GM12878 (cell line): Measurements from ENCODE around the gene ATP5MK. TPM values are rescaled to one million over a fixed set of nuclear protein-coding genes. Genes with fewer than 3 reads are reported as not detected.

ENCODE experiments used
- ATAC-seq: fragments of 200-7000 bp; cut with Tn5 transposase; 3 replicates; pipeline ENCODE4 v1.9.1; 2020; ENCODE audit warnings: mild to moderate bottlenecking, moderate library complexity
- BruUV-seq: library from RNA; stranded (reverse); fragments of 400-500 nt; replicated peaks from 2 replicates; lab custom pipeline; 2021; lab: Mats Ljungman, UMichigan
- CTCF ChIA-PET: fragments of 300-600 bp; sonication (Branson Sonifier 250); formaldehyde crosslinking; extraction: SDS; loops from one replicate; lab custom pipeline; 2021; ENCODE audit warnings: inconsistent platforms; lab: Yijun Ruan, JAX
- POLR2A ChIA-PET: fragments of 350-600 bp; formaldehyde crosslinking; extraction: SDS; loops from one replicate; lab custom pipeline; 2021; ENCODE audit warnings: inconsistent platforms; lab: Charles Lee
- RAD21 ChIA-PET: fragments of 300-600 bp; sonication (Branson Sonifier 250); formaldehyde crosslinking; loops from one replicate; lab custom pipeline; 2023; ENCODE audit warnings: antibody characterized with exemption; ENCODE audit not compliant: unreplicated experiment; lab: Charles Lee
- SMC1A ChIA-PET: fragments of 300-600 bp; sonication (Branson Sonifier 250); formaldehyde crosslinking; loops from one replicate; lab custom pipeline; 2023; ENCODE audit not compliant: unreplicated experiment, uncharacterized antibody; lab: Charles Lee
- DNase-seq: peaks from one replicate; pipeline ENCODE4 v3.0.0-alpha.2; 2011; ENCODE audit warnings: low read depth, low spot score
- FAIRE-seq: peaks from 3 replicates; lab custom pipeline; 2011; peaks lifted over from hg19 to GRCh38; lab: Jason Lieb, UNC
- H2AFZ ChIP-seq: 2 replicates; pipeline ENCODE4 v1.6.0; 2011; ENCODE audit warnings: low read depth, low read length, control low read depth; ENCODE audit not compliant: control insufficient read depth
- H3K27ac ChIP-seq: 2 replicates; pipeline ENCODE4 v1.5.1; 2011; ENCODE audit warnings: control low read depth; ENCODE audit not compliant: control insufficient read depth, insufficient read depth
- H3K27me3 ChIP-seq, 2 experiments: replicated peaks in 1 of 2; 2 replicates each; pipeline versions ENCODE4 v1.6.0 to v1.6.1; 2011; ENCODE audit warnings: low read length in 1 of 2; ENCODE audit not compliant: control insufficient read depth in 2 of 2, insufficient read depth in 2 of 2
- H3K36me3 ChIP-seq, 2 experiments: 2 replicates each; pipeline ENCODE4 v1.5.1; 2011; ENCODE audit warnings: low read length in 1 of 2; ENCODE audit not compliant: control insufficient read depth in 2 of 2, insufficient read depth in 2 of 2
- H3K4me1 ChIP-seq: 2 replicates; pipeline ENCODE4 v1.6.1; 2011; ENCODE audit warnings: mild to moderate bottlenecking, low read length, moderate library complexity, mixed read lengths; ENCODE audit not compliant: control insufficient read depth, insufficient read depth
- H3K4me2 ChIP-seq: 2 replicates; pipeline ENCODE4 v1.6.0; 2011; ENCODE audit warnings: control low read depth; ENCODE audit not compliant: control insufficient read depth, insufficient read depth
- H3K4me3 ChIP-seq: fragments of 200-600 bp; sonication (generic); 2 replicates; pipeline ENCODE4 v1.5.1; 2016
- H3K79me2 ChIP-seq: 2 replicates; pipeline ENCODE4 v1.6.0; 2011; ENCODE audit warnings: low read length; ENCODE audit not compliant: control insufficient read depth, insufficient read depth
- H3K9ac ChIP-seq: 2 replicates; pipeline ENCODE4 v1.8.0; 2011; ENCODE audit warnings: low read length, control low read depth, mixed read lengths; ENCODE audit not compliant: control insufficient read depth, insufficient read depth
- H3K9me3 ChIP-seq: replicated peaks from 3 replicates; pipeline ENCODE4 v1.5.1; 2011; ENCODE audit warnings: mild to moderate bottlenecking, low read length; ENCODE audit not compliant: control insufficient read depth, insufficient read depth
- H4K20me1 ChIP-seq: 2 replicates; pipeline ENCODE4 v1.6.0; 2011; ENCODE audit not compliant: control insufficient read depth, insufficient read depth
- CREB1 ChIP-seq: IDR thresholded peaks from 2 replicates; pipeline ENCODE4 v1.6.1; 2012; ENCODE audit warnings: low read depth, mild to moderate bottlenecking, inconsistent platforms
- NBN ChIP-seq: fragments of 450-650 bp; IDR thresholded peaks from 2 replicates; pipeline ENCODE4 v1.6.1; 2016
- RAD21 ChIP-seq: IDR thresholded peaks from 2 replicates; pipeline ENCODE4 v1.6.1; 2011; ENCODE audit warnings: mild to moderate bottlenecking, low read depth, low read length, moderate library complexity; ENCODE audit not compliant: insufficient read depth
- RUNX3 ChIP-seq: IDR thresholded peaks from 2 replicates; pipeline ENCODE4 v1.6.1; 2012; ENCODE audit warnings: low read length, inconsistent platforms
- SMC3 ChIP-seq: IDR thresholded peaks from 2 replicates; pipeline ENCODE4 v1.6.1; 2011; ENCODE audit warnings: low read length, improper control_type of control experiment, borderline replicate concordance
- TCF7 ChIP-seq: IDR thresholded peaks from 2 replicates; pipeline ENCODE4 v1.6.1; 2014; ENCODE audit warnings: antibody characterized with exemption, borderline replicate concordance
- WGBS: methylation state at CpG from one replicate; pipeline ENCODE4 v1.1.6; 2016; ENCODE audit warnings: low lambda C conversion rate; ENCODE audit not compliant: insufficient replicate concordance, insufficient coverage; ENCODE audit errors: missing lambda C conversion rate; 5-methylcytosine and 5-hydroxymethylcytosine counted together
- in situ Hi-C: fragments of 300-500 bp; cut with MboI; formaldehyde crosslinking; loops from 9 replicates; pipeline ENCODE4 v1.14.3; 2018; ENCODE audit warnings: mixed read lengths
- intact Hi-C: fragments of 100-400 bp; cut with micrococcal nuclease; formaldehyde crosslinking; loops from one replicate; pipeline ENCODE4 v1.14.2; 2022; ENCODE audit not compliant: unreplicated experiment
- polyA plus RNA-seq, 11 experiments: library from polyadenylated mRNA; depleted of rRNA in 4 of 11; unstranded in 6 of 11; stranded (reverse) in 5 of 11; fragments of >200 nt; fragmentation: Nextera tagmentation in 4 of 11; fragmentation: Illumina TruSeq in 1 of 11; extraction: Ambion mirVana in 4 of 11; extraction: Trizol in 1 of 11; gene quantifications; 1 replicate in 1 of 11; 2 replicates in 10 of 11; pipeline versions ENCODE4 v1.2.1 to v1.2.3, GENCODE V29; 2011 to 2016; ENCODE audit warnings: inconsistent platforms in 2 of 11, missing spikeins in 2 of 11, low read depth in 1 of 11
- total RNA-seq, 4 experiments: library from RNA; depleted of rRNA in 3 of 4; stranded (reverse); fragments of >200 nt in 3 of 4; fragmentation: Illumina TruSeq in 1 of 4; extraction: Trizol in 1 of 4; gene quantifications; 2 replicates each; pipeline versions ENCODE4 v1.2.1 to v1.2.3, GENCODE V29; 2013 to 2021
- TF ChIP-seq, protein P1 (sequence below), 3 experiments: IDR thresholded peaks in 2 of 3; conservative IDR thresholded peaks in 1 of 3; 2 replicates each; pipeline ENCODE4 v1.5.1; 2011; ENCODE audit warnings: low read depth in 3 of 3, low read length in 3 of 3, mild to moderate bottlenecking in 3 of 3, control low read depth in 2 of 3, moderate library complexity in 2 of 3, inconsistent platforms in 1 of 3, mixed read lengths in 1 of 3; ENCODE audit not compliant: control insufficient read depth in 2 of 3, insufficient read depth in 1 of 3; ENCODE audit errors: extremely low read depth in 1 of 3

ATP5MK gene
- total and polyA plus RNA-seq, 10 of the 15 experiments (the other 5 are each of a cell fraction or from before 2014, with no cell fraction given), result 240 to 1,790 (median 626) TPM

DNA sequence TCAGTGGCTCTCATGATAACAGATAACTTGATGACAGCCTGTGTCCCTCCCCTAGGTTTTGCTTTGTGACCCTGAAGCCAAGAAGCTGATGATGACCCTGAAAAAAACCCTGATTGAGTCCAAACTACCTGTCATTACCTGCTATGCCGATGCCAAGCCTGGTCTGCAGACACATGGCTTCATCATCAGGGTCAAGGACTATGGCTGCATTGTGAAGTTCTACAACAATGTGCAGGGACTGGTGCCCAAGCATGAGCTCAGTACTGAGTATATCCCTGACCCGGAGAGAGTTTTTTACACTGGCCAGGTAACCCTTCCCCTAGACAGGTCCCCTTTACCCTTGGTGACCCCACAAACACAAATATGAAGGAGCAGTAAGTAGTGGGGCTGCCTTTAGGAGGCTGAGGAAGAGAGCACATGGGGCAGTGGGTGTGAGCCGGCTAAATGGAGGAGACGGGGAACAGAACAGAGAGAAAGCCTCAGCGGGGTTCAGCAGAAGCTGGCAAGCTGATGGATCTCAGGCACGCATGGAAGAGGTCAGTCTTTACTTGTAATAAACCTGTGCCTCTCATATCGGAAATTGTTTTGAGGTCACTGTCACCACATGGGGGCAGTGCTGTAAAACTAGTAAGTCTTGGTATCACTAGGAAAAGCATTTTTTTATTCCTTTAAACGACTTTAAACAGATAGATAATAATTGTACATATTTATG lies 20.3 kb upstream of the ATP5MK start:
- no peaks in the 10 kb centered on the region; the same call in 1 of the 2 replicates for H3K79me2 ChIP-seq
- ChIA-PET RAD21 (interaction anchor here (1.0 to 7.6 kb wide), 11 partner anchors 10 to 270 kb away, joined by 3 to 66 read pairs (median 7); partner anchors contain the start of genes ATP5MK, CALHM2 and PDCD11), SMC1A (interaction anchor here (0.6 to 5.3 kb wide), 23 partner anchors 9 to 1621 kb away, joined by 3 to 85 read pairs (median 5); partner anchors contain the start of genes ATP5MK, CALHM2, CALHM3 and PDCD11), CTCF (interaction anchor here (0.6 to 8.0 kb wide), 24 partner anchors 10 to 492 kb away, joined by 3 to 195 read pairs (median 4); partner anchors contain the start of genes ATP5MK, CALHM2, CALHM3 and NEURL1), POLR2A (interaction anchor here (0.7 to 1.0 kb wide), 2 partner anchors 60 to 66 kb away, joined by 3 read pairs; no protein-coding TSS in a partner anchor)
- H2AFZ ChIP-seq, result no peak overlapping the region
- TF ChIP-seq SMC3 (peak; percentile 88), RAD21 (peak; percentile 79), RUNX3 (peak; percentile 63), NBN (0 out of 2 replicates have a peak, but pooled peaks have one; percentile 22), CREB1 (no peak), TCF7 (no peak)
- TF ChIP-seq, protein P1, sequence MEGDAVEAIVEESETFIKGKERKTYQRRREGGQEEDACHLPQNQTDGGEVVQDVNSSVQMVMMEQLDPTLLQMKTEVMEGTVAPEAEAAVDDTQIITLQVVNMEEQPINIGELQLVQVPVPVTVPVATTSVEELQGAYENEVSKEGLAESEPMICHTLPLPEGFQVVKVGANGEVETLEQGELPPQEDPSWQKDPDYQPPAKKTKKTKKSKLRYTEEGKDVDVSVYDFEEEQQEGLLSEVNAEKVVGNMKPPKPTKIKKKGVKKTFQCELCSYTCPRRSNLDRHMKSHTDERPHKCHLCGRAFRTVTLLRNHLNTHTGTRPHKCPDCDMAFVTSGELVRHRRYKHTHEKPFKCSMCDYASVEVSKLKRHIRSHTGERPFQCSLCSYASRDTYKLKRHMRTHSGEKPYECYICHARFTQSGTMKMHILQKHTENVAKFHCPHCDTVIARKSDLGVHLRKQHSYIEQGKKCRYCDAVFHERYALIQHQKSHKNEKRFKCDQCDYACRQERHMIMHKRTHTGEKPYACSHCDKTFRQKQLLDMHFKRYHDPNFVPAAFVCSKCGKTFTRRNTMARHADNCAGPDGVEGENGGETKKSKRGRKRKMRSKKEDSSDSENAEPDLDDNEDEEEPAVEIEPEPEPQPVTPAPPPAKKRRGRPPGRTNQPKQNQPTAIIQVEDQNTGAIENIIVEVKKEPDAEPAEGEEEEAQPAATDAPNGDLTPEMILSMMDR (IDR thresholded peaks at IDR 0.05 in 2 of 3, conservative IDR thresholded peaks at IDR 0.05 in 1 of 3; ENCODE audit: control insufficient read depth in 2 of 3, extremely low read depth in 1 of 3, insufficient read depth in 1 of 3, low read depth in 3 of 3, low read length in 3 of 3), result peak; percentile 39 to 80 (median 59); a peak in 5 of 6 replicates
- H3K4me2 ChIP-seq, result no peak overlapping the region
- ATAC-seq (peak; percentile 86), DNase-seq (peak; percentile 27), FAIRE-seq (peak; percentile 49)
- 38% methylated on average over 8 of the region's 8 CpGs for WGBS
- H3K27me3 ChIP-seq, result no peaks in the 10 kb centered on the region
- H3K36me3 ChIP-seq, result peaks cover 46 to 70% of the 10 kb centered on the region in 2 experiments
- in situ Hi-C loops, result loop anchor here (5.0 kb wide), 1 partner anchor 61 kb away; the partner anchor contains the start of gene CALHM3
- H4K20me1 ChIP-seq, result no peaks in the 10 kb centered on the region
- intact Hi-C loops, result loop anchor here (1.0 to 10.0 kb wide), 3 partner anchors 66 to 178 kb away; no protein-coding TSS in a partner anchor
- no peak overlapping the region for H3K4me3 ChIP-seq
- no peaks in the 10 kb centered on the region for H3K9me3 ChIP-seq
- no TSS peak for BruUV-seq
- H3K4me1 ChIP-seq, result no peaks in the 10 kb centered on the region
- no peak overlapping the region for H3K27ac ChIP-seq
- no peak overlapping the region for H3K9ac ChIP-seq
